Ecto neural progenitor cell (in vitro differentiated cells): ENCODE results near the gene GATA5.
"Not testable (repeated sequence)": the region's sequence is repeated elsewhere in the genome, so short reads cannot be mapped to it uniquely, and the experiment has no call there.

ENCODE experiments used
- DNase-seq: peaks from one replicate; pipeline ENCODE4 v3.0.0-alpha.2; 2018; ENCODE audit warnings: low spot score

The GATA5 gene

GRCh38 chr20:62428396-62429295 is 47.1 kb downstream of the GATA5 start:
- DNase-seq, result no peak

DNA sequence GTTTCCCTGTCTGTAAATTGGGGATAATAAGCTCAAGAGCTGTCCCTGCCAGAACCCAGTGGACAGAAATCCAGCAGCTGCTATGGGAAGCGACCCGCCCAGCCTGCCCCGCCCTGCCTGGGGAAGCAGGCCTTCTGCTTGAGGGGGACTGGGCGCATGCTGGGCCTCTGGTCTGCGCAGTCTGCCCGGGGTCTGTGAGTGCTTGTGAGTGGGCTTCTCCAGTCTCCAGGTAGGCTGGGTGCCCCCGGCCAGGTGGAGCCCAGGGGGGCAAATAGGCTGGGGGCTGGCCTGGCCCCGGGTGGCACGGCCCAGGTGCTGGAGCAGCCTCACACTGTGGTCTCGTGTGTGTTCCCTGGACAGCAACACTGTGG is 47.8 kb downstream of the GATA5 start:
- no peak for DNase-seq

DNA sequence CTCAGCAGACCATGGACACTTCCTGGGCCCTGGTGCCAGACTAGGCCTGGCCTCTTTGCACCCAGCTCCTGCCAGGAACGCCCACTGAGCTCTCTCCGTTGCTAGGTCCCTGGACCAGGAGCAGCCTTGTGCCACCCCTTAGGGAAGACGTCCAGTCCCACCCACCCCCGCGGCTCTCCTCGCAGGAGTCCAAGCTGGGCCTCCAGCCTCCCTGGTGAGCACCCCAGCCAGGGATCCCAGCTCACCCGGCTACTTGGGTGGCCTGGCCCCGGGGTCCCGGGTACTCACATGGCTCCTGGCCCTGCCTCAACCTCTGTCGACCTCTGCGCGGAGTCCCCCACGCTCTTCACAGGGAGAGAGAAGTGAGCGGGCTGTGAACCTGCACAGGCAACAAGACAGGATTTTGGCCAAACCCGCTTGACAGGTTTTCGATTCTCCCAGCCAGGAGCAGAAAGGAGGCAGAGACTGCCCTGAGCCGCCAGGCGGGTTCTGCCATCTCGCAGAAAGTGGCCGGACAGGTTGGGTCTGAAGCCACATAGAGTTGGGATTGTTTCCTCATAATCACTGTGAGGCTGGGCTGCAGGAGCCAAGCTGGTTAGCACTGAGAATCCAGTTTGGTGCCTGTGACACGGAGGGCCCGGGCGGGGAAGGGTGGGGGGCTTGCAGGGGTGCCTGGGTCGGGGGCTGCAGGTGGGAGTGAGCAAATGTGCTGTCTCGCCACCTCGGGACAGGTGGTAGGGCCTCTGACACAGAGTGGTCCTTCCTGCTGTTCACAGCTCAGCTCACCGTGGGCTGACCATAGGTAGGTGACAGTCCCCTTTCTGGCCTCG is 48.4 kb downstream of the GATA5 start, which contains the start of gene RBBP8NL:
RBBP8NL (minus strand) TSS at position 368 of the 830 bp plus-strand sequence. CDS start 7,892 bp downstream, outside the sequence.
- DNase-seq, result peak; percentile 69

DNA sequence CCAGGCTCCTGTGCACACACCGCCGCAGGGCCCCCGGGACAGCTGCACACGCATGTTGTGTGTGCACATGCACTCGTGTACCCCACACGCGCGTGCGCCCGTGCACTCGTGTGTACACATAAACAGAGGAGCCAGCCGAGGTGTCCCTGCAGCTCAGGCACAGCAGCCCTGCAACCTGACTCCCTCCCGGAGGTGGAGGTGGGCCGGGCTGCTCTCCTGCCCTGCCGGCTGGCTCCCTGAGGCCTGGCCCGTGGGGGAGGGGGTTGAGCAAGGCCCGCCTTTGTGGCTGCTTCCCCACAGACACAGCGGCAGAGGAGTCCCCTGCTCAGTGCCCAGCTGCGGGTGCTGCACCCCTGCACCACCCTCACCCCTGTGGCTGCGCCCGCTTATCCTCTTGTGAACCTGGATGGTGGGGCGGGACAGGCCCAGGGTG is 49.1 kb downstream of the GATA5 start:
- DNase-seq, result no peak

DNA sequence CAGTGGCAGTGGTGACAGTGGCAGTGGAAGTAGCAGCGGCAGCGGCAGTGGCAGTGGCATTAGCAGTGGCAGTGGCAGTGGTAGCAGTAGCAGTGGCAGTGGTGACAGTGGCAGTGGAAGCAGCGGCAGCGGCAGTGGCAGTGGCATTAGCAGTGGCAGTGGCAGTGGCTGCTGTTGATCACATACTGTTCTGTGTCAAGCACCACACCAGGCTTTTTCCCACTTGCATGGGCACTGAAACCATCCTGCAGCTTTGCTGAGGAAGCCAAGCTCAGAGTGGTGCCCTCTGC is 49.8 kb downstream of the GATA5 start:
- DNase-seq, result not testable (repeated sequence)

- DNase-seq, result no peak
Observed at GRCh38 chr20:62425281-62426058, 50.3 kb downstream of the GATA5 start.

GRCh38 chr20:62424249-62425107 is 51.3 kb downstream of the GATA5 start:
- no peak for DNase-seq

- DNase-seq, result no peak
Observed at GRCh38 chr20:62423326-62423706, 52.5 kb downstream of the GATA5 start.

GRCh38 chr20:62422636-62423325 is 53.0 kb downstream of the GATA5 start:
- no peak for DNase-seq

DNA sequence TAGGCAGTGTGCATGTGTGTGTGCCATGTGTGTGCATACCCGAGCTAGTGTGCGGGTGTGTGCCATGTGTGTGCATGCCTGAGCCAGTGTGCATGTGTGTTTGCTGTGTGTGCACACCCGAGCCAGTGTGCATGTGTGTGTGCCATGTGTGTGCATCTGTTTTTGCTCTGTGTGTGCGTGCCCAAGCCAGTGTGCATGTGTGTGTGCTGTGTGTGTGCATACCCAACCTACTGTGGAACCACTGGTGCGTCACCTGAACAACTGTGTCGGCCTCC is 54.1 kb downstream of the GATA5 start:
- no peak for DNase-seq

GRCh38 chr20:62420846-62421715 is 54.7 kb downstream of the GATA5 start:
- DNase-seq, result no peak

GRCh38 chr20:62419759-62420158 is 56.0 kb downstream of the GATA5 start:
- DNase-seq, result no peak

GRCh38 chr20:62418709-62419487 is 56.9 kb downstream of the GATA5 start:
- no peak for DNase-seq

DNA sequence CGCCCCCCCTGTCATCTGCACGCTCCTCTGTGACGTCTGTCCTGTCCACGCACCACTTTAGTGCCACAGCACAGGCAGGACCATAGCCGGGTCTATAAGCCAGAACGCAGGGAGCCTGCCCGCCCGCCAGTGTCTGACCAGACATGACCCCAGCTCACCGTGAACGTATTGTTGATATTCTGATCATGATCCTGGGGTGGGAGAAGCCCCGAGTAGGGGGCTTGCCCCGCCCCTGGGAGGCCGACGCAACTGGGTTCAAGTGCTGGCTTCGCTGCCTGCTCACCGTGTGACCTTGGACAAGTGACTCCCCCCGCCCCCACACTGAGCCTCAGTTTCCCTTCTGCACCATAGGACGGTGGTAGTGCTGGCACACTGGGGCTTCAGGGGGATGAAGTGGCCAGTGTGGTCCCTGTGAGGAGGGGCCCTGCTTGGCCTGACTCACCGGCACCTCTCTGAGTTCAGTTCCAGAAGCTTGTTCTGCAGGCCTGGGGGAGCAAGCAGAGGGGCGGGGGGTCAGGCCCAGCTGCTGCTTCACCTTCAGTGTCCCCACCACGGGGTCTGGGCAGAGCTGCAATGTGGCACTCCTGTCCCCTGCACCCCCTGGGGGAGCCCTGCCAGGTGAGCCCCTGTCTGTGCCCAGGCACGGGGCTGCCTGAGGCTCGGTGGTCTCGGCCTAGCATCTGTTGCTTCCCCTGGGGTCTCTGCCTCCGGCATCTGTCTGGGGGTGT is 57.6 kb downstream of the GATA5 start:
- DNase-seq, result no peak

- no peak for DNase-seq
Observed at GRCh38 chr20:62416651-62417637, 58.9 kb downstream of the GATA5 start.

DNA sequence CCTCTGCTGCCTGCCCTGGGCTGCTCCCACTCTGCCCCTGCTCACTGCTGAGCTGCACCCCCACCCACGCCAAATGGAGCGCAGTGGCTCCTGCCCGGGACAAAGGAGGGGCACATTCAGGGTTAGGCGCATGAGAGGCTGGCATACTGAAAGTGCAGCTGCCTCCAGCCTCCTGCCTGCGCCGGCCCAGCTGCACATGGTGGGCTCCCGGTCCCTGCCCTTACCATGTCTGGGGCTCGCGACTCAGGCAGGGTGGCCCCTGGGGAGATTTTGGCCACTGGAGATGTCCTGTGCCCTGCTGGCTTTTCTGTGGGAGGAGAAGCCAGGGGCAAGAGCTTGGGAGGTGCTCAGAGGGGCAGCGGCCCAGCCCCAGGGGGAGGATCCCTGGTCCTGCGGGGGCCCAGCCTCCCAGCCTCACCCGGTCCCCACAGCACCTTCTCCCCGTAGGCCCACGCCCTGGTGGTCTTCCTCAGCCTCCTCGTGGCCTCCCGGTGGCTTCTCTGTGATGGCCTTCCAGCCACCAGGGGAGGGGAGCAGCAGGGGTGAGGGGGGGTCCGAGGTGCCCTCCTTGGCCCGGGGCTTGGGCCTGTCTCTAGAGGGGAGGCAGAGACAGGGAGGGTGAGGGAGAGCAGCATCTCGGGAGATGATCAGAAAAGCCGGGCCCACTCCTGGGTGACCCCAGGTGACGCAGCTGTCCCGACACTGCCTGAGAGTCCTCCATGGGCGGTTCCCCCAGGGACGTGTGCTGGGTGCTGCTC is 60.3 kb downstream of the GATA5 start:
- DNase-seq, result no peak
